Hematopoietic multipotent progenitor cell treated with erythropoietin and hydrocortisone succinate and interleukin-3 and kit ligand, for 8 days (in vitro differentiated cells): ENCODE measurements around the gene TTC39B.

Experiments
- DNase-seq: peaks from one replicate; pipeline ENCODE4 v3.0.0-alpha.2; 2015

Gene TTC39B

GRCh38 chr9:15160673-15161072 lies 146.3 kb downstream of the TTC39B start:
- DNase-seq: no peak

DNA sequence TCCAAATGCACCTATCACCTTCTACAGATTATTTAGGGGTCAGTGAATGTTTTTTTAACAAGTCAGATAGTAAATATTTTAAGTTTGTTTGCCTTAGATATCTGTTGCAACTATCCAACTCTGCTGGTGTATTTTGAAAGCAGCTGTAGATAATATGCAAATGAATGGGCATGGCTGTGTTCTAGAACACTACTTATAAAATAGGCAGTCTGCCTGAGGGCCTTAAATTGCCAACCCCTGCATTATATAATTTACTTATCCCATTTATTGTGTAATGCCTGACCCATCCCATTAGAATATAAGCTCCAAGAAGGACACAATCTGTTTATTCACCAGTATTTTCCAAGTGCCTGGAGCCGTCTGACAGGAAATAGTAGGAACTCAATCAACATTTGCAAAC lies 149.0 kb downstream of the TTC39B start:
- no peak for DNase-seq

DNA sequence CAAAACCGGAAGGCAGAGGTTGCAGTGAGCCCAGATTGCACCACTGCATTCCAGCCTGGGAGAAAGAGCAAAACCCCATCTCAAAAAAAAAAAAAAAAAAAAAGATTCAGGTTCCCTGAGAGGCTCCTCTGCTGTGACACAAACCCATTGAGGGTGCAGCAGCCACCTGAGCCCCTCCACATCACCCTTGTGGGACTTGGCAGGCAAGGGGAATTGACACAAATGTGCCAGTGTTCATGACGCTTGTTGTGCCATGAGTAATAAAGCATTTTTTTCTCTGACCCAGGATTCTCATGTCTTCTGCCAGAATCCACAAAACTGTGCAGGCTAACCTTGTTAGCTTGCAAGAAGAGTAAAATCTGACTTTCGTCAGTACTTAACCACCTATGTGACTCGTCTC lies 149.6 kb downstream of the TTC39B start:
- no peak for DNase-seq

- no peak for DNase-seq
Observed at GRCh38 chr9:15156241-15156640, 150.8 kb downstream of the TTC39B start.

- no peak for DNase-seq
Observed at GRCh38 chr9:15155826-15156225, 151.2 kb downstream of the TTC39B start.

- no peak for DNase-seq
Observed at GRCh38 chr9:15155323-15155722, 151.7 kb downstream of the TTC39B start.

- DNase-seq: no peak
Observed at GRCh38 chr9:15154677-15155076, 152.3 kb downstream of the TTC39B start.

GRCh38 chr9:15153961-15154360 lies 153.1 kb downstream of the TTC39B start:
- no peak for DNase-seq

GRCh38 chr9:15150939-15151338 lies 156.1 kb downstream of the TTC39B start:
- no peak for DNase-seq

GRCh38 chr9:15149450-15149849 lies 157.6 kb downstream of the TTC39B start:
- no peak for DNase-seq

DNA sequence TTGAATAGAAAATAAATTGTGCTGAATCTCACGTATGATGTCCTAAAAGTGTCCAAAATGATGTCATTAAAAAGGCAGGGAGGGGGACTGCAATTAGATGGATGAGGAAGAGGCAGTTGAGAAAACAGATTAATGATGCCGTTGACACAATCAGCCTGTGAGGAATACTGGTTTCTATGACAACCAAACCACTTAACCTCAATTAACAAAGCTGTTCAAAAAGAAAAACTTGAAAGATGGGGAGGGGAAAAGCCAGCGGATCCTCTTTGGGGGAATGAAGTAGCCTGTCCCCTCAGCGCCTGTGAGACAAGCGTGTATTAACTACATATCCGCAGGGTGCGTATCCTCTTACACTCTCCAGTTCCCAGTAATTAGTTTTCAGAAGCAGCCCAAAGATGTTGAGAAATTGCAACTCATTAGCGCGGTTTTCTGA lies 160.7 kb downstream of the TTC39B start:
- no peak for DNase-seq

- no peak for DNase-seq
Observed at GRCh38 chr9:15144622-15145061, 162.4 kb downstream of the TTC39B start.

DNA sequence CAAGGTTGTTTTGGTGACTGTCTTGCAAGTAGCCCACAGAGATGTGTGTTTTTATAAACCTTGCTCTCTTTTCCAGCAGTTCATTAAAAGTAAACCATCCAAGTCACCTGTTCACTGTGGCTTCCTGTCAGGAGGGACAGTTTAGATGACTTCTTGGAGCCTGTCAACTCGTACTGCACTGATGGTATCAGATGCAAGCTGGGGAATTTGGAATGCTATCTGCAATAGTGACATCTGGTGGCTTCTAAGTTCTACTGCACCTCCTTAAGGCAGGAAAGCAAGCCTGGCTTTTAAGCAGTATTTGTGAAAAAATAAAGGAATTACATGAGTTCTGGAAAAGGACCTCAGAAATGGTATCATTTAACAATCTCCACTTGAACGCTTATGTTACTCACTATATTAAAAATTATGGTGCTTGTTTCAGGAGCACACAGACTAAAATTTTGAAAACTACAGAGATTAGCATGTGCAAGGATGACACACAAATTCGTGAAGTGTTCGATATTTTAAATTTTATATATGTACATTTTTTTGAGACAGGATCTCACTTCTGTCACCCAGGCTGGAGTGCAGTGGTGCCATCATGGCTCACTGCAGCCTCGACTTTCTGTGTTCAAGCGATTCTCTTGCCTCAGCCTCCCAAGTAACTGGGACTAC lies 164.0 kb downstream of the TTC39B start:
- DNase-seq: peak; percentile 68

DNA sequence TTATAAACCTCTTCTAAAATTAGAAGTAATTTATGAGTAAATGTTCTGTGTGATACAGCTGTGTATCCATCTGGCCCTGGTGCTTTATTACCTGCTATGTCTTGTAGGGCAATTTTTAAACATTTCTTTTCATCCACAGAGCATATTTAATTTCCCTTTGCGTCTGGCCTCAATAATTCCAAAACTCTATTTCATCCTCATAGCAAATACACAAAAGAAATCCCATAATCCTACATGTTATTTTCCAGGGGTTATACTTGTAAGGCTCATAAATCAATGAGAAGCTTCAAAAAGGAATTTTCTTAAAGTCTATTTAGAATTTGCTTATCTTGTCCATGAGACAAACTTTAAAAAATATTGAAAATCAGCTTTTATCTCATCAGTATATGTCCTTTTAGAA lies 167.0 kb downstream of the TTC39B start:
- DNase-seq: no peak

DNA sequence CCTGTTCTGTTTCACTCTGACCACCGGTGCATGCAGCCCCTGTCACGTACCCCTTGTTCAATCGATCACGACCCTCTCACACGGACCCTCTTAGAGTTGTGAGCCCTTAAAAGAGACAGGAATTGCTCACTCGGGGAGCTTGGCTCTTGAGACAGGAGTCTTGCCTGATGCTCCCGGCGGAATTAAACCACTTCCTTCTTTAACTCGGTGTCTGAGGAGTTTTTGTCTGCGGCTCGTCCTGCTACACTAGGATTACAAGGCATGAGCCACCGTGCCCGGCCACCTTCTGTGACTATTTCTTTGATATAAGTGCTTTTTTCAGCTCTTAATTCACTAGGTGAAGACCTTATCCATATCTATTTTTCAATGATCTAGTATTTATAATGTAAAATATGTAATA lies 167.5 kb downstream of the TTC39B start:
- no peak for DNase-seq

- no peak for DNase-seq
Observed at GRCh38 chr9:15138357-15138686, 168.7 kb downstream of the TTC39B start.

DNA sequence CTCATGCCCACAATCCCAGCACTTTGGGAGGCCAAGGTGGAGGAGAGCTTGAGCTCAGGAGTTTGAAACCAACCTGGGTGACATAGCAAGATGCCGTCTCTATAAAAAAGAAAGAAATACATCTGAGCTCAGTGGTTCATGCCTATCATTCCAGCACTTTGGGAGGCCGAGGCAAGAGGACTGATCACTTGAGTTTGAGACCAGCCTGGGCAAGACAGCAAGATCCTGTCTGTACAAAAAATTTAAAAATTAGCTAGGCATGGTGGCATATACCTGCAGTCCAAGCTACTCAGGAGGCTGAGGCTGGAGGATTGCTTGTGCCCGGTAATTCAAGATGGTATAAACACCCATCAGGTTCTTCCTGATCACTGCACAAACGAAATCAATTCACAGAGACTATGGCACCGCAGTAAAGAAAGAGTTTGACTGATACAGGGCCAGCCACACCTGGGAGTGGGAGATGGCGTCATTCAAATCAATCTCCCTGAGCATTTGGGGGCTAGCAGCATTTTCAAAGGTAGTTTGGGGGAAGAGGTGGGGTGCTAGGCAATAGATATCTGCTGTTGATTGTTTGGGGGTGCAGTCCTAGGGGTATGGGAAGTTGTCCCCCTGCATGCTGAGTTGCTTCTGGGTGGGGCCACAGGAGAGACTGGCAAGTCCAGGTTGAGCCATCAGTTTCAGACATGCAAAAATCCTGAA lies 169.2 kb downstream of the TTC39B start:
- DNase-seq: no peak

DNA sequence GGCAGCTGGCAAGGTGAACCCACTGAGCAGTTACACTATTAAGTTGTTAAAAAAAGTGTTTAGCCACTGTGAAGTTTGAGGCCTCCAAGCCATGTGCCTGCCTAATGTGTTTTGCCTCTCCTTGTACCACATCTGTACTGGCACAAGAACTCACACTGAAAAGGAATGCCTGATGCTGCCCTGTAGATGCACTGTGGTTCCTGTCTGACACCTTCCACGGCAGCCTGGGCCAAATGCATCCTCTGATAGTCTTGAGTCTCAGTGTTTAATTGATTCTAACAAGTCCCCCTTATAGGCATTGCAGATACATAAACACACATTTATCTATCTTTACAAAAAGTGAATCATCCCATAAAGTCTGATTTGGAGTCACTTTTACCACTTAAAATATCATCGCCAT lies 169.9 kb downstream of the TTC39B start:
- DNase-seq: no peak

GRCh38 chr9:15136646-15137045 lies 170.4 kb downstream of the TTC39B start:
- peak; percentile 54 for DNase-seq

GRCh38 chr9:15135164-15135792 lies 171.7 kb downstream of the TTC39B start:
- peak; percentile 78 for DNase-seq

DNA sequence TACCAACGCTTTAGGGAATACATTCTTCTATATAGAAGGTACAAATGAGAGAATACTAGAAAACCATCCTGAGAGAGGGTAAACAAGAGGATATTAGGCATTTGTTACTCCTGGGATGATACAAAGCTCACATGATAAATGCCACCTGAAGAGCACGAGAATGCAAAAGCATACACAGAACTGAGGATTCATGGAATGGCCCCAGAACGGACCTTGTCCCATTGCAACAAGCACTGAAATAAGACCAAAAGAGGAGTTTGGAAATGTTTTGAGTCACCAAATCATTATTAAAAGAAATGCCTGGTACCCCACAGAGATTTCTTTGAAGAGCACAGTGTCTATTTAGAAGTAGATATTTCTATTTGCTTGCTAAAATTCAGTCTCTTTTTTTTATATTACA lies 173.5 kb downstream of the TTC39B start:
- no peak for DNase-seq

DNA sequence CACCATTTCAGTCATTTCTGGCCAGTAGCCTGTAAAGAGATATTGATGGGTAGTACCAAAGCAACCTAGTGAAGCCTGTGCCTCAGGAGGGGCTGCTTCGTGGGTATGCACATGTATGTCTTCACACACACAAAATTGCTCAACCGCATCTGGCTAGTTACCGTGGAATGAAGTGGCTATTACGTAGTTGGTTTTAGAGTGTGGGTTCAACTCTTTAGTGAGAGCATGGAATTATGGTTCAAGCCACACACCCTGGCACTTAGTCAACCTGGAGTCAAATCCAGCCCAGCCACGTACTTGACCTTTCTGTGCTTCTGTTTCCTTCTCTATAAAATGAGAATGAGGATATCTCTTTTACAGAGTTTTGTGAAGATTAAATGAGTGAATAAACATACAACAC lies 174.9 kb downstream of the TTC39B start:
- no peak for DNase-seq

DNA sequence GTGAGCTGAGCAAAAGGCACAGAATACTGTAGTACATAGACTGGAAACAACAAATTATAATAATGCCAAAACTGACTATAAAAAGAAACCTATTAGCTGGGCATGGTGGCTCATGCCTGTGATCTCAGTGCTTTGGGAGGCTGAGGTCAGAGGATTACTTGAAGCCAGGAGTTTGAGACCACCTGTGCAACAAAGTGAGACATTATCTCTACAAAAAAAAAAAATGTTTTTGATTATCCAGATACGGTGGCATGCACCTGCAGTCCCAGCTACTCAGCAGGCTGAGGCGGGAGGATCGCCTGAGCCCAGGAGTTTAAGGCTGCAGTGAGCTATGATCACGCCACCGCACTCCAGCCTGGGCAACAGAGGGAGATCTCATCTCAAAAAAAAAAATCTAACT lies 175.9 kb downstream of the TTC39B start:
- no peak for DNase-seq

DNA sequence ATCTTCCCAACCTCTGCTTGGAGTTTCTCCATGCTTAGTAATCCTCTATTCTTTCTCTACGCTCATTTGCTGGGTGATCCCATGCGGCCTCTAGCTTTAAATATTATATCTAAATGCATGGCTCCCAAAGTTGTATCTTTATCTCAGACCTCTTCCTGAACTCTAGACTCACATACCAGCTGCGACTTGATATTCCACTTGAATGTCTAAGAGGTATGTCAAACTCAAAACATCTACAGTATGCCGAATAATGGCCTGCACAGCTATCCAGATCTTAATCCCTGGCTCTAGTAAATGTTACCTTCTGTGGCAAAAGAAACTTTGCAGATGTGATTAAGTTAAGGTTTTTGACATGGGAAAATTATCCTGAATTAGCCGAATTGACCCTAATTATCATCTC lies 179.2 kb downstream of the TTC39B start:
- DNase-seq: no peak
